HG03439 (cell line): ENCODE data around the gene ANKS1A.
"Not testable (repeated sequence)": the region's sequence is repeated elsewhere in the genome, so short reads cannot be mapped to it uniquely, and the experiment has no call there.

Source experiments
- ATAC-seq: cut with Tn5 transposase; IDR thresholded peaks from one replicate; pipeline ENCODE4 v1.9.1; 2021; ENCODE audit warnings: mild to moderate bottlenecking, moderate library complexity; ENCODE audit not compliant: unreplicated experiment

ANKS1A gene

GRCh38 chr6:34888874-34889555 is at the start of gene ANKS1A:
Gene ANKS1A, plus strand, starts transcription at chr6:34889255. Its CDS starts 148 bp downstream, at chr6:34889403.
- peak; percentile 59 for ATAC-seq

GRCh38 chr6:34839666-34840352 is 49.2 kb upstream of the ANKS1A start:
- no peak for ATAC-seq

- not testable (repeated sequence) for ATAC-seq
These were observed 40.0 kb upstream of the ANKS1A start for GRCh38 chr6:34849066-34849465.

- ATAC-seq, result no peak
These were observed 37.7 kb upstream of the ANKS1A start for GRCh38 chr6:34851361-34851760.

- ATAC-seq, result no peak
These were observed 36.5 kb upstream of the ANKS1A start for GRCh38 chr6:34852406-34853085.

GRCh38 chr6:34855463-34855862 is 33.6 kb upstream of the ANKS1A start:
- ATAC-seq, result no peak

GRCh38 chr6:34858681-34859080 is 30.4 kb upstream of the ANKS1A start:
- ATAC-seq, result no peak

GRCh38 chr6:34859951-34860350 is 29.1 kb upstream of the ANKS1A start:
- ATAC-seq, result no peak

- ATAC-seq, result no peak
These were observed 28.3 kb upstream of the ANKS1A start for GRCh38 chr6:34860776-34861175.

- no peak for ATAC-seq
These were observed 25.0 kb upstream of the ANKS1A start for GRCh38 chr6:34864007-34864406.

- no peak for ATAC-seq
These were observed 23.9 kb upstream of the ANKS1A start for GRCh38 chr6:34865107-34865506.

- no peak for ATAC-seq
These were observed 22.5 kb upstream of the ANKS1A start for GRCh38 chr6:34866509-34866908.

- no peak for ATAC-seq
These were observed 21.6 kb upstream of the ANKS1A start for GRCh38 chr6:34867484-34867883.

- ATAC-seq, result no peak
These were observed 17.2 kb upstream of the ANKS1A start for GRCh38 chr6:34871853-34872252.

GRCh38 chr6:34872332-34872731 is 16.7 kb upstream of the ANKS1A start:
- ATAC-seq, result no peak

GRCh38 chr6:34875292-34876213 is 13.5 kb upstream of the ANKS1A start:
- no peak for ATAC-seq

- no peak for ATAC-seq
These were observed 12.6 kb upstream of the ANKS1A start for GRCh38 chr6:34876472-34876871.

- no peak for ATAC-seq
These were observed 11.8 kb upstream of the ANKS1A start for GRCh38 chr6:34877259-34877658.

- ATAC-seq, result no peak
These were observed 11.1 kb upstream of the ANKS1A start for GRCh38 chr6:34877869-34878485.

- not testable (repeated sequence) for ATAC-seq
These were observed 5.0 kb upstream of the ANKS1A start for GRCh38 chr6:34884073-34884472.
